Left renal cortex interstitium (tissue), 4 donors: Measurements from ENCODE around the gene PRAMEF5. TPM values are rescaled to one million over a fixed set of nuclear protein-coding genes. Genes with fewer than 3 reads are reported as not detected.
"Not testable (repeated sequence)": the region's sequence is repeated elsewhere in the genome, so short reads cannot be mapped to it uniquely, and the experiment has no call there.

Experiments used
- DNase-seq, 4 donors: peaks; one replicate each; pipeline ENCODE4 v3.0.0-alpha.2; 2013; ENCODE audit warnings: low read depth in 4 of 4, low spot score in 2 of 4, missing footprints in 1 of 4
- polyA plus RNA-seq, 4 donors: library from polyadenylated mRNA; unstranded; fragments of 120-200 nt; gene quantifications; one replicate each; pipeline ENCODE4 v1.2.1, GENCODE V29; 2013; ENCODE audit not compliant: insufficient read length in 4 of 4

Gene PRAMEF5
- polyA plus RNA-seq, 4 donors: not detected

DNA sequence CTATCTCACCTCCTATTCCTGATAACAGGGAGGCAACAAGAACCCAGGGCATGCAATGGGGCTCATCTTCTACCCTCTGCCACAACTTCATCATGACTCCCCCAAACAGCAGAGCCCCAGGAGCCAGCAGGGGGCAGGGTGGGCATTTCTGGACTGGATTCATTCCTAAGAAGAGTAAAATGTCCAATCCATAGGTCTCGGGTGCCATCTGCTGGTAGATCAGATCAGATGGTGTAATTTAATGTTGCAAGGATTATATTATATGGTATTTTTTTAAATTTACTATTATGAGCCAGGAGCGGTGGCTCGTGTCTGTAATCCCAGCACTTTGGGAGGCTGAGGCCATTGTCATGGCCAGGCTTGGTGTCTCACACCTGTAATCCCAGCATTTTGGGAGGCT, 11.1 kb downstream of the PRAMEF5 start:
- DNase-seq: not testable (repeated sequence)

DNA sequence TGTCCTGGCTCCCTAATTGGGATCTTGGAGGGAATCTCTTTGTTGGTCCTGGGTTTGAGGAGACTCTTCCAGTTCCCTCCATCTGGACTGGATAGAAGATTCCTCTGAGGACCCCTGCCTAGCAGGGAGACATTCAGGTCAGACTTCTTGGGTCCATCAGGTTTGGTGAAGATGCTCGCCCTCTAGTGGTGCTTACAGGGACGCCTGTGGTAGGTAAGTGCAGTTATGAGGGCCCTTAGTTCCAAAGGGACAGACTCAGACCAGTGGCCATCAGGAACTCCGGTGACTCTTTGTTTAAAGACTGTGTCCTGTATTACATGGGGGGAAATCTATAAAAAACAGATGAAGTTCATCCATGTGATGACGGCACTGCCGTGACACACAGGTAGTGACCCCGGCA, 23.0 kb downstream of the PRAMEF5 start:
- not testable (repeated sequence) for DNase-seq

- DNase-seq: not testable (repeated sequence)
Measured at GRCh38 chr1:13279617-13280016, 25.6 kb downstream of the PRAMEF5 start.

GRCh38 chr1:13285037-13285436, 31.0 kb downstream of the PRAMEF5 start, which contains the start of gene PRAMEF8:
TSS of gene PRAMEF8 (minus strand) at chr1:13285137. CDS start at chr1:13284091, 1,046 bp downstream.
- DNase-seq: not testable (repeated sequence)

- not testable (repeated sequence) for DNase-seq
Measured at GRCh38 chr1:13289030-13289429, 35.0 kb downstream of the PRAMEF5 start.

- not testable (repeated sequence) for DNase-seq
Measured at GRCh38 chr1:13297216-13297931, 43.4 kb downstream of the PRAMEF5 start.

GRCh38 chr1:13298699-13299098, 44.7 kb downstream of the PRAMEF5 start:
- not testable (repeated sequence) for DNase-seq

GRCh38 chr1:13302197-13302596, 48.2 kb downstream of the PRAMEF5 start:
- DNase-seq: not testable (repeated sequence)

DNA sequence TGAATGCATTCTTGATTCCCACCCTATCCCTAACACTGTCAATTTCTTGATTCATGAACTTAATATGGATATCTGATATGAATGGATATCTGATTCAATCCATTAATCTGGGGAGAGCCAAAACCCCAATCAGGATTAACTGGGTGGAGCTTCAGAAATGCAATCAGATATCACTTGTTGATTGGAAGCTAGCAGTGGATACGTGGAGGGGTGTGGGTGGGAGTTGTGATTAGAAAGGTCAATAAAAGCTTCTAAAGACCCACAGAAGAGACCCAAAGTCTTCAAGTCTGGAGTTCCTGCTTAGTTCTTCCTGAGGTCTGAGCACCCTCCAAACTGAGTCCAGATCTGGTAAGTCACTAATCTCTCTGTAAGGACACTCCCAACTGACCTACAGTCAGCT, 49.2 kb downstream of the PRAMEF5 start, which contains the start of gene PRAMEF33:
TSS of gene PRAMEF33 (plus strand) at position 301 of the 400 bp plus-strand sequence. CDS start 2,416 bp downstream, outside the sequence.
- not testable (repeated sequence) for DNase-seq

Other genes with a start within 250 kb of the PRAMEF5 start
- gene PRAMEF27, start 197.6 kb upstream of the PRAMEF5 start, polyA plus RNA-seq: not detected
- gene HNRNPCL3, start 193.4 kb upstream of the PRAMEF5 start, polyA plus RNA-seq: not detected
- gene PRAMEF25, start 183.4 kb upstream of the PRAMEF5 start, polyA plus RNA-seq: not detected
- under 1 TPM in 2 of 4 donors, not detected in 2; 0.21 TPM for gene HNRNPCL2, start 137.3 kb upstream of the PRAMEF5 start, polyA plus RNA-seq
- not detected for gene PRAMEF26, start 98.2 kb upstream of the PRAMEF5 start, polyA plus RNA-seq
- under 1 TPM in 3 of 4 donors, not detected in 1; 0.54 to 0.81 (median 0.58) TPM for gene HNRNPCL4, start 88.6 kb upstream of the PRAMEF5 start, polyA plus RNA-seq
- gene PRAMEF9, start 82.3 kb upstream of the PRAMEF5 start, polyA plus RNA-seq: not detected
- not detected for gene PRAMEF13, start 52.8 kb upstream of the PRAMEF5 start, polyA plus RNA-seq
- not detected for gene PRAMEF18, start 28.0 kb upstream of the PRAMEF5 start, polyA plus RNA-seq
- gene PRAMEF8, start 30.9 kb downstream of the PRAMEF5 start, polyA plus RNA-seq: not detected
- gene PRAMEF33, start 49.3 kb downstream of the PRAMEF5 start, polyA plus RNA-seq: not detected
- gene PRAMEF15, start 61.4 kb downstream of the PRAMEF5 start, polyA plus RNA-seq: not detected
- gene PRAMEF14, start 92.9 kb downstream of the PRAMEF5 start, polyA plus RNA-seq: not detected
- not detected for gene PRAMEF19, start 117.7 kb downstream of the PRAMEF5 start, polyA plus RNA-seq
- not detected for gene PRAMEF17, start 135.4 kb downstream of the PRAMEF5 start, polyA plus RNA-seq
- gene PRAMEF20, start 156.3 kb downstream of the PRAMEF5 start, polyA plus RNA-seq: not detected